ENCODE results near the gene PLPP2.

DNA sequence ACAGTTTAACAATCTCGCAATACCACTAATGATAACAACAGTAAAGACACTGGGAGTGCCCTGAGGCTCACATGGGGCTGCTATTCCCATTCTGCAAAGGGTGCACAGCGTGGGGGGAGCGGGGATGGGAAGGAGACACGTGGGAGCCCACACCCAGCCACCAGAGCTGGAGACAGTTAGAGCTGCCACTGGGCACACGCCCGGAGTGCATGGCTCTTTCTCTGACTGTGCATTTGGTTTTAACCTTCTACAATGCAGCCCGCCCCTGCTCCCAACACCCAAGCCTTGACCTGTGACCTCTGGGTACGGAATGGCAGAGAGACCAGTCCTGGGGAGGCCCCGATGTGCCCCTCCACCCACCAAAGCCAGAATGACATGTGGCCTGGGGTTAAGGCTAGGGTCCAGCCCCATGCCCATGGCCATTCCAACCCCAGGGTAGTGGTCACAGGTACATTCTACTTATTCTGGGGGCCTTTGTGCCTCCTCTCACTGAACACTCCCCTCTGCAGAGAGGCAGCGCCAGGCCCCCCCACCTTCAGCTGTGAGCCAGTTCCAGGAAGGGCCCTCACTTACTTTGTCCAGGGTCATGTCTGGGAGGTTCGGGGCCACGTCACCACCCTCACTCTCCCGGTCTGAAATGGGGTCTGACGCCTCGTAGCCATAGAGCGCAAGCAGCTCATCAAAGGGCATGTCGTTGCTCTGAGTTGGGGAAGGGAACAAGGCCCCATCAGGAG is 36.3 kb upstream of the PLPP2 start:
- no peak for TF ChIP-seq POLR2A (IDR thresholded peaks at IDR 0.05)
- no peak for TF ChIP-seq POLR2AphosphoS5 (IDR thresholded peaks at IDR 0.05)

All from prostate gland (tissue), 1 donor.